SK-N-SH treated with all-trans-retinoic acid at 6 μM for 48 hours (cell line): ENCODE data around the gene CNGA2.

Source experiments
- ATAC-seq: fragments of 200-7000 bp; cut with Tn5 transposase; 3 replicates; pipeline ENCODE4 v1.9.1; 2020; ENCODE audit warnings: mild to moderate bottlenecking, moderate library complexity
- ARNTL ChIP-seq: fragments of 450-650 bp; formaldehyde crosslinking; IDR thresholded peaks from 2 replicates; pipeline ENCODE4 v1.5.0; 2020; ENCODE audit warnings: low read depth, mild to moderate bottlenecking, moderate library complexity, borderline replicate concordance
- BACH2 ChIP-seq: fragments of 250-450 bp; sonication (Bioruptor Pico); IDR thresholded peaks from 2 replicates; pipeline ENCODE4 v1.9.0; 2021; ENCODE audit warnings: mild to moderate bottlenecking, borderline replicate concordance
- CREB5 ChIP-seq: fragments of 250-450 bp; sonication (Bioruptor Pico); IDR thresholded peaks from 2 replicates; pipeline ENCODE4 v1.5.1; 2020; ENCODE audit warnings: low read depth, mild to moderate bottlenecking, moderate library complexity
- CSDC2 ChIP-seq: fragments of 250-450 bp; sonication (Bioruptor Pico); IDR thresholded peaks from 2 replicates; pipeline ENCODE4 v1.5.0; 2020; ENCODE audit warnings: mild to moderate bottlenecking, moderate library complexity
- CSRNP3 ChIP-seq: fragments of 250-450 bp; sonication (Bioruptor Pico); IDR thresholded peaks from 2 replicates; pipeline ENCODE4 v1.5.1; 2021; ENCODE audit warnings: mild to moderate bottlenecking, moderate library complexity
- ESRRG ChIP-seq: fragments of 250-450 bp; sonication (Bioruptor Pico); IDR thresholded peaks from 2 replicates; pipeline ENCODE4 v1.6.1; 2021; ENCODE audit warnings: mild to moderate bottlenecking
- GLIS3 ChIP-seq: fragments of 250-450 bp; sonication (Bioruptor Pico); IDR thresholded peaks from 2 replicates; pipeline ENCODE4 v1.5.0; 2020; ENCODE audit warnings: mild to moderate bottlenecking, moderate library complexity
- ISL1 ChIP-seq: fragments of 250-450 bp; sonication (Bioruptor Pico); IDR thresholded peaks from 2 replicates; pipeline ENCODE4 v2.1.2; 2022; ENCODE audit warnings: mild to moderate bottlenecking, moderate library complexity
- OSR1 ChIP-seq: fragments of 250-450 bp; sonication (Bioruptor Pico); IDR thresholded peaks from 2 replicates; pipeline ENCODE4 v1.8.0; 2022; ENCODE audit warnings: moderate library complexity, mild to moderate bottlenecking, inconsistent platforms
- PATZ1 ChIP-seq: fragments of 250-450 bp; sonication (Bioruptor Pico); IDR thresholded peaks from 2 replicates; pipeline ENCODE4 v1.8.0; 2020; ENCODE audit warnings: mild to moderate bottlenecking, moderate library complexity, borderline replicate concordance
- POU6F1 ChIP-seq: fragments of 250-450 bp; sonication (Bioruptor Pico); IDR thresholded peaks from 2 replicates; pipeline ENCODE4 v1.8.0; 2021; ENCODE audit warnings: low read depth, mild to moderate bottlenecking, moderate library complexity, borderline replicate concordance
- PPARA ChIP-seq: fragments of 250-450 bp; sonication (Bioruptor Pico); IDR thresholded peaks from 2 replicates; pipeline ENCODE4 v1.5.0; 2020; ENCODE audit warnings: mild to moderate bottlenecking, borderline replicate concordance
- RARB ChIP-seq: fragments of 250-450 bp; sonication (Bioruptor Pico); IDR thresholded peaks from 2 replicates; pipeline ENCODE4 v1.8.0; 2021; ENCODE audit warnings: mild to moderate bottlenecking, moderate library complexity
- SNAI2 ChIP-seq: fragments of 250-450 bp; sonication (Bioruptor Pico); IDR thresholded peaks from 2 replicates; pipeline ENCODE4 v1.5.0; 2020; ENCODE audit warnings: mild to moderate bottlenecking, moderate library complexity
- TOX ChIP-seq: fragments of 250-450 bp; sonication (Bioruptor Pico); IDR thresholded peaks from 2 replicates; pipeline ENCODE4 v1.8.0; 2021; ENCODE audit warnings: mild to moderate bottlenecking, moderate library complexity, borderline replicate concordance
- TSHZ2 ChIP-seq: fragments of 250-450 bp; sonication (Bioruptor Pico); IDR thresholded peaks from 2 replicates; pipeline ENCODE4 v1.5.0; 2020; ENCODE audit warnings: mild to moderate bottlenecking, moderate library complexity
- ZC3H10 ChIP-seq: fragments of 250-450 bp; sonication (Bioruptor Pico); IDR thresholded peaks from 2 replicates; pipeline ENCODE4 v1.5.1; 2021; ENCODE audit warnings: mild to moderate bottlenecking, moderate library complexity
- ZFP30 ChIP-seq: fragments of 450-650 bp; formaldehyde crosslinking; IDR thresholded peaks from 2 replicates; pipeline ENCODE4 v1.5.0; 2022; ENCODE audit warnings: mild to moderate bottlenecking, moderate library complexity
- ZNF565 ChIP-seq: fragments of 450-650 bp; formaldehyde crosslinking; conservative IDR thresholded peaks from 2 replicates; pipeline ENCODE4 v1.5.0; 2020; ENCODE audit warnings: low read depth, mild to moderate bottlenecking, moderate library complexity
- ZNF70 ChIP-seq: fragments of 450-650 bp; formaldehyde crosslinking; IDR thresholded peaks from 2 replicates; pipeline ENCODE4 v1.5.0; 2020; ENCODE audit warnings: mild to moderate bottlenecking, moderate library complexity
- ZNF8 ChIP-seq: fragments of 450-650 bp; formaldehyde crosslinking; IDR thresholded peaks from 2 replicates; pipeline ENCODE4 v1.5.0; 2020; ENCODE audit warnings: mild to moderate bottlenecking, moderate library complexity

CNGA2 gene

GRCh38 chrX:151741606-151742005 lies 7.1 kb downstream of the CNGA2 start:
- no peak for ATAC-seq
- TF ChIP-seq ZC3H10 (CRISPR knock-in tag) (no peak), CSRNP3 (no peak), ZNF8 (CRISPR knock-in tag) (no peak), ARNTL (CRISPR knock-in tag) (no peak), OSR1 (CRISPR knock-in tag) (no peak), PPARA (no peak), ZFP30 (CRISPR knock-in tag) (no peak), ISL1 (CRISPR knock-in tag) (no peak), CREB5 (CRISPR knock-in tag) (no peak), BACH2 (CRISPR knock-in tag) (no peak), SNAI2 (CRISPR knock-in tag) (no peak), CSDC2 (CRISPR knock-in tag) (no peak), TOX (CRISPR knock-in tag) (no peak), GLIS3 (CRISPR knock-in tag) (no peak)
- TF ChIP-seq, all 23 proteins: peak for 0

- TF ChIP-seq OSR1 (CRISPR knock-in tag): no peak
- TF ChIP-seq ZNF70: no peak
- TF ChIP-seq POU6F1: no peak
- TF ChIP-seq CREB5 (CRISPR knock-in tag): no peak
- no peak for TF ChIP-seq ZNF565 (CRISPR knock-in tag)
- TF ChIP-seq PATZ1 (CRISPR knock-in tag): no peak
- no peak for TF ChIP-seq PPARA
- TF ChIP-seq CSRNP3: no peak
- no peak for TF ChIP-seq TSHZ2 (CRISPR knock-in tag)
- TF ChIP-seq ARNTL (CRISPR knock-in tag): no peak
- TF ChIP-seq SNAI2 (CRISPR knock-in tag): no peak
- no peak for TF ChIP-seq ZC3H10 (CRISPR knock-in tag)
- TF ChIP-seq ISL1 (CRISPR knock-in tag): no peak
- TF ChIP-seq ESRRG (CRISPR knock-in tag): no peak
- TF ChIP-seq RARB (CRISPR knock-in tag): no peak
Observed at GRCh38 chrX:151742311-151742710, 7.8 kb downstream of the CNGA2 start.

More at GRCh38 chrX:151742311-151742710, 7.8 kb downstream of the CNGA2 start:
- no peak for ATAC-seq
